Keratinocyte (primary cell): ENCODE measurements around the gene L3MBTL4.

Experiments
- CTCF ChIP-seq, 3 experiments: IDR thresholded peaks in 1 of 3; conservative IDR thresholded peaks in 1 of 3; optimal IDR thresholded peaks in 1 of 3; 2 replicates in 2 of 3; 3 replicates in 1 of 3; pipeline versions ENCODE3 to v1.5.1; 2011; ENCODE audit warnings: low read length in 3 of 3, mild to moderate bottlenecking in 3 of 3, moderate library complexity in 2 of 3, control low read depth in 1 of 3, inconsistent platforms in 1 of 3; ENCODE audit not compliant: insufficient read depth in 2 of 3; ENCODE audit errors: extremely low read depth in 1 of 3
- EZH2 ChIP-seq: IDR thresholded peaks from one replicate; pipeline ENCODE4 v1.6.1; 2012; ENCODE audit warnings: inconsistent platforms, mild to moderate bottlenecking, low read length, moderate library complexity

- TF ChIP-seq CTCF (optimal IDR thresholded peaks at IDR 0.05 in 1 of 3, IDR thresholded peaks at IDR 0.05 in 1 of 3, conservative IDR thresholded peaks at IDR 0.05 in 1 of 3; ENCODE audit: extremely low read depth in 1 of 3, insufficient read depth in 2 of 3, low read length in 3 of 3) (no peak), EZH2 (no peak)
Measured at GRCh38 chr18:6236258-6236657, 178.5 kb downstream of the L3MBTL4 start.
